Stimulated activated CD8-positive, alpha-beta memory T cell treated with anti-CD3 and anti-CD28 coated beads, Interleukin-15, amount 100 ng/mL, for 4 hours (primary cell): ENCODE results near the gene FAM3C.

Experiments
- DNase-seq, 2 donors: peaks; one replicate each; pipeline ENCODE4 v3.0.0-alpha.2; 2020; ENCODE audit warnings: low read depth in 2 of 2

Gene FAM3C

GRCh38 chr7:121379930-121380329, 16.2 kb downstream of the FAM3C start:
- DNase-seq, result no peak

GRCh38 chr7:121376979-121377378, 19.1 kb downstream of the FAM3C start:
- no peak for DNase-seq

GRCh38 chr7:121373177-121373576, 22.9 kb downstream of the FAM3C start:
- no peak for DNase-seq

- no peak for DNase-seq
These were observed 23.6 kb downstream of the FAM3C start for GRCh38 chr7:121372376-121373010.

- no peak for DNase-seq
These were observed 24.2 kb downstream of the FAM3C start for GRCh38 chr7:121371883-121372282.

GRCh38 chr7:121371367-121371766, 24.7 kb downstream of the FAM3C start:
- no peak for DNase-seq

GRCh38 chr7:121369462-121369861, 26.6 kb downstream of the FAM3C start:
- no peak for DNase-seq

- DNase-seq, result no peak
These were observed 29.2 kb downstream of the FAM3C start for GRCh38 chr7:121366852-121367431.

- DNase-seq, result no peak
These were observed 35.5 kb downstream of the FAM3C start for GRCh38 chr7:121360564-121360963.

GRCh38 chr7:121355574-121355973, 40.5 kb downstream of the FAM3C start:
- DNase-seq, result no peak

GRCh38 chr7:121352323-121352722, 43.8 kb downstream of the FAM3C start:
- no peak for DNase-seq

GRCh38 chr7:121351682-121352081, 44.4 kb downstream of the FAM3C start:
- no peak for DNase-seq

- DNase-seq, result no peak
These were observed 51.6 kb downstream of the FAM3C start for GRCh38 chr7:121344497-121344896.

- DNase-seq, result no peak
These were observed 52.0 kb downstream of the FAM3C start for GRCh38 chr7:121344093-121344492.

GRCh38 chr7:121343302-121343701, 52.8 kb downstream of the FAM3C start:
- no peak for DNase-seq

GRCh38 chr7:121342631-121343030, 53.5 kb downstream of the FAM3C start:
- no peak for DNase-seq

- DNase-seq, result no peak
These were observed 54.2 kb downstream of the FAM3C start for GRCh38 chr7:121341933-121342332.

- no peak for DNase-seq
These were observed 57.0 kb downstream of the FAM3C start for GRCh38 chr7:121339082-121339481.

- no peak for DNase-seq
These were observed 58.7 kb downstream of the FAM3C start for GRCh38 chr7:121337398-121337797.

- no peak for DNase-seq
These were observed 59.5 kb downstream of the FAM3C start for GRCh38 chr7:121336579-121336978.

- no peak for DNase-seq
These were observed 61.0 kb downstream of the FAM3C start for GRCh38 chr7:121334875-121335648.

- DNase-seq, result no peak
These were observed 61.7 kb downstream of the FAM3C start for GRCh38 chr7:121334376-121334775.

GRCh38 chr7:121331574-121331973, 64.5 kb downstream of the FAM3C start:
- no peak for DNase-seq
